Epithelial cell of esophagus (primary cell): ENCODE data around the gene EIF3A.

Experiments
- DNase-seq: peaks from one replicate; pipeline ENCODE4 v3.0.0; 2010; ENCODE audit warnings: low read depth
- H3K4me3 ChIP-seq: 2 replicates; pipeline ENCODE4 v1.5.1; 2011; ENCODE audit warnings: mild to moderate bottlenecking, low read length, control low read depth
- TF ChIP-seq, protein P1 (sequence below): IDR thresholded peaks from 2 replicates; pipeline ENCODE4 v1.5.1; 2011; ENCODE audit warnings: low read depth, mild to moderate bottlenecking, low read length, control low read depth, inconsistent platforms; ENCODE audit not compliant: insufficient read depth; ENCODE audit errors: missing control alignments

The EIF3A gene

DNA sequence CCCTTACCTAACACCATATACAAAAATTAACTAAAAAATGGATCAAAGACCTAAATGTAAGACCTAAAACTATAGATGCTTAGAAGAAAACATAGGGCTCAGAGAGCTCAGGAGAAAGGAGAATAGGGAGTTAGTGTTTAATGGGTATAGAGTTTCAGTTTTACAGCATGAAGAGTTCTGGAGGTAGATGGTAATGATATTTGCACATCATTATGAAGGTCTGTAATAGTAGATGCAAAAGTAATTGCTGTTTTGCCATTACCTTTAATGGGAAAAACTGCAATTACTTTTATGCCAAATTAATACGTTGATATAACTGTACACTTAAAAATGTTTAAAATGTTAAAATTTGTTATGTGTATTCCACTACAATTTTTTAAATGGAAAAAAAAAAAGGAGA lies 90.3 kb downstream of the EIF3A start:
- no peak for DNase-seq
- TF ChIP-seq, protein P1, sequence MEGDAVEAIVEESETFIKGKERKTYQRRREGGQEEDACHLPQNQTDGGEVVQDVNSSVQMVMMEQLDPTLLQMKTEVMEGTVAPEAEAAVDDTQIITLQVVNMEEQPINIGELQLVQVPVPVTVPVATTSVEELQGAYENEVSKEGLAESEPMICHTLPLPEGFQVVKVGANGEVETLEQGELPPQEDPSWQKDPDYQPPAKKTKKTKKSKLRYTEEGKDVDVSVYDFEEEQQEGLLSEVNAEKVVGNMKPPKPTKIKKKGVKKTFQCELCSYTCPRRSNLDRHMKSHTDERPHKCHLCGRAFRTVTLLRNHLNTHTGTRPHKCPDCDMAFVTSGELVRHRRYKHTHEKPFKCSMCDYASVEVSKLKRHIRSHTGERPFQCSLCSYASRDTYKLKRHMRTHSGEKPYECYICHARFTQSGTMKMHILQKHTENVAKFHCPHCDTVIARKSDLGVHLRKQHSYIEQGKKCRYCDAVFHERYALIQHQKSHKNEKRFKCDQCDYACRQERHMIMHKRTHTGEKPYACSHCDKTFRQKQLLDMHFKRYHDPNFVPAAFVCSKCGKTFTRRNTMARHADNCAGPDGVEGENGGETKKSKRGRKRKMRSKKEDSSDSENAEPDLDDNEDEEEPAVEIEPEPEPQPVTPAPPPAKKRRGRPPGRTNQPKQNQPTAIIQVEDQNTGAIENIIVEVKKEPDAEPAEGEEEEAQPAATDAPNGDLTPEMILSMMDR = no peak
- no peak overlapping the region for H3K4me3 ChIP-seq

DNA sequence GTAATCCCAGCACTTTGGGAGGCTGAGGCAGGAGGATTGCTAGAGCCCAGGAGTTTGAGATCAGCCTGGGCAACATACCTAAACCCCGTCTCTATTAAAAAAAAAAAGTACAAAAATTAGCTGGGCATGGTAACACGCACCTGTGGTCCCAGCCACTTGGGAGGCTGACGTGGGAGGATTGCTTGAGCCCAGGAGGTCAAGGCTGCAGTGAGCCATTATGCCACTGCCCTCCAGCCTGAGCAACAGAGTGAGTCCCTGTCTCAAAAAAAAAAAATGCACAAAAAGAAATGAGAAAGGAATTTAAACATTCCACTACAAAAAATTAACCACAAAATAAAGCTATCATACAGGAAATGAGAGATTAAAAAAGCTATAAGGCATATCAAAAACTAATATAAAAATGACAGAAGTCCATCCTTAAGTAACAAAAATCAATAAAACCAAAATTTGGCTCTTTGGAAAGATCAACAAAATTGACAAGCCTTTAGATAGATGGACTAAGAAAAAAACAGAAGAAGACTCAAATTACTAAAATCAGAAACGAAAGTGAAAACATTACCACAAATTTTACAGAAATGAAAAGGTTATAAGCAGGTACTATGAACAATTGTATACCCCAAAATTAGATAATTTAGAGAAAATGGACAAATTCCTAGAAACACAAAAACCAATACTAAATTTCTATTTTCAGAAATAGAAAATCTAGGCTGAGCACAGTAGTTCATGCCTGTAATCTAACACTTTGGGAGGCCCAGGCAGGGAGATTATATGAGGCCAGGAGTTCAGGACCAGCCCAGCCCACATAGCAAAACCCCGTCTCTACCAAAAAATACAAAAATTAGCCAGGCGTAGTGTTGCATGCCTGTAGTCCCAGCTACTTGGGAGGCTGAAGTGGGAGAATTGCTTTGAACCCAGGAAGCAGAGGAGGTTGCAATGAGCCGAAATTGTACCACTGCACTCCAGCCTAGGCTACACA lies 93.5 kb downstream of the EIF3A start:
- TF ChIP-seq, protein P1 = no peak
- no peak overlapping the region for H3K4me3 ChIP-seq
- DNase-seq = no peak

DNA sequence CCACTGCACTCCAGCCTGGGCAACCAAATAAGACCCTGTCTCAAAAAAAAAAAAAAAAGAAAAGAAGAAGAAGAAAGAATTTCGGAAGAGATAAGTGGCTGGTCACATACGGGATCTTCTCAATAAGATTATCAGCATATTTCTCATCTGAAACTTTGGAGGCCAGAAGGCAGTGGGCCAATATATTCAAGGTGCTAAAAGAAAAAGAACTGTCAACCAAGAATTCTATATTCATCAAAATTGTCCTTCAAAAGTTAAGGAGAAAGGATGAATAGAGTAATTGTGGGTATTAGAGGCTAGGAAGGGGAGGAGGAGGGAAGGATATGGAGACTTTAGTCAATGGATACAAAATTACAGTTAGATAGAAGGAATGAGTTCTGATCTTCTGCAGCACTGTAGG lies 95.0 kb downstream of the EIF3A start:
- DNase-seq = no peak
- TF ChIP-seq, protein P1 = no peak
- H3K4me3 ChIP-seq = no peak overlapping the region
